ENCODE measurements around the gene ACOT11. TPM values are rescaled to one million over a fixed set of nuclear protein-coding genes. Genes with fewer than 3 reads are reported as not detected.

ACOT11 gene
- polyA plus RNA-seq, 1 donor from 2014 or later: not detected

- TF ChIP-seq, protein P1, sequence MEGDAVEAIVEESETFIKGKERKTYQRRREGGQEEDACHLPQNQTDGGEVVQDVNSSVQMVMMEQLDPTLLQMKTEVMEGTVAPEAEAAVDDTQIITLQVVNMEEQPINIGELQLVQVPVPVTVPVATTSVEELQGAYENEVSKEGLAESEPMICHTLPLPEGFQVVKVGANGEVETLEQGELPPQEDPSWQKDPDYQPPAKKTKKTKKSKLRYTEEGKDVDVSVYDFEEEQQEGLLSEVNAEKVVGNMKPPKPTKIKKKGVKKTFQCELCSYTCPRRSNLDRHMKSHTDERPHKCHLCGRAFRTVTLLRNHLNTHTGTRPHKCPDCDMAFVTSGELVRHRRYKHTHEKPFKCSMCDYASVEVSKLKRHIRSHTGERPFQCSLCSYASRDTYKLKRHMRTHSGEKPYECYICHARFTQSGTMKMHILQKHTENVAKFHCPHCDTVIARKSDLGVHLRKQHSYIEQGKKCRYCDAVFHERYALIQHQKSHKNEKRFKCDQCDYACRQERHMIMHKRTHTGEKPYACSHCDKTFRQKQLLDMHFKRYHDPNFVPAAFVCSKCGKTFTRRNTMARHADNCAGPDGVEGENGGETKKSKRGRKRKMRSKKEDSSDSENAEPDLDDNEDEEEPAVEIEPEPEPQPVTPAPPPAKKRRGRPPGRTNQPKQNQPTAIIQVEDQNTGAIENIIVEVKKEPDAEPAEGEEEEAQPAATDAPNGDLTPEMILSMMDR (IDR thresholded peaks at IDR 0.05; ENCODE audit: poor library complexity, severe bottlenecking): no peak
- TF ChIP-seq POLR2AphosphoS5 (IDR thresholded peaks at IDR 0.05) (no peak), EP300 (conservative IDR thresholded peaks at IDR 0.05; ENCODE audit: poor library complexity, severe bottlenecking) (no peak), SMC3 (conservative IDR thresholded peaks at IDR 0.05; ENCODE audit: poor library complexity) (no peak), TAF1 (IDR thresholded peaks at IDR 0.05; ENCODE audit: low read depth) (no peak), EZH2 (IDR thresholded peaks at IDR 0.05; ENCODE audit: borderline replicate concordance, insufficient read depth, low read length, poor library complexity, severe bottlenecking) (no peak), REST (IDR thresholded peaks at IDR 0.05; ENCODE audit: borderline replicate concordance) (no peak), MXI1 (conservative IDR thresholded peaks at IDR 0.05; ENCODE audit: poor library complexity, severe bottlenecking) (no peak), RAD21 (conservative IDR thresholded peaks at IDR 0.05) (no peak)
Measured at GRCh38 chr1:54564312-54565112, 16.5 kb downstream of the ACOT11 start.

GRCh38 chr1:54565113-54565501, 17.1 kb downstream of the ACOT11 start:
- TF ChIP-seq POLR2AphosphoS5 (IDR thresholded peaks at IDR 0.05) (no peak), MXI1 (conservative IDR thresholded peaks at IDR 0.05; ENCODE audit: poor library complexity, severe bottlenecking) (no peak), REST (IDR thresholded peaks at IDR 0.05; ENCODE audit: borderline replicate concordance) (no peak), TAF1 (IDR thresholded peaks at IDR 0.05; ENCODE audit: low read depth) (no peak), RAD21 (conservative IDR thresholded peaks at IDR 0.05) (no peak), EP300 (conservative IDR thresholded peaks at IDR 0.05; ENCODE audit: poor library complexity, severe bottlenecking) (no peak), SMC3 (conservative IDR thresholded peaks at IDR 0.05; ENCODE audit: poor library complexity) (no peak), EZH2 (IDR thresholded peaks at IDR 0.05; ENCODE audit: borderline replicate concordance, insufficient read depth, low read length, poor library complexity, severe bottlenecking) (no peak)
- TF ChIP-seq, protein P1 (IDR thresholded peaks at IDR 0.05; ENCODE audit: poor library complexity, severe bottlenecking): no peak
- Histone ChIP-seq H2AFZ (ENCODE audit: low read depth, low read length) (no peak overlapping the region), H3K79me2 (replicated peaks; ENCODE audit: insufficient read depth, low read length) (no peaks in the 10 kb centered on the region), H3K27me3 (ENCODE audit: insufficient read depth, low read depth, low read length) (no peaks in the 10 kb centered on the region), H3K9me2 (ENCODE audit: insufficient read depth, low read length) (no peaks in the 10 kb centered on the region), H3K36me3 (ENCODE audit: insufficient read depth, low read length) (no peaks in the 10 kb centered on the region), H3F3A (ENCODE audit: insufficient read depth, low read length, poor library complexity, severe bottlenecking) (no peaks in the 10 kb centered on the region), H3K9ac (ENCODE audit: low read length) (no peak overlapping the region), H3K9me3 (ENCODE audit: low read length) (no peaks in the 10 kb centered on the region), H3K27ac (ENCODE audit: low read length) (no peak overlapping the region), H4K20me1 (ENCODE audit: insufficient read depth) (no peaks in the 10 kb centered on the region), H3K4me2 (ENCODE audit: low read length) (no peak overlapping the region), H3K4me3 (ENCODE audit: low read length) (no peak overlapping the region)

More at GRCh38 chr1:54564312-54565112, 16.5 kb downstream of the ACOT11 start:
- Histone ChIP-seq H3F3A (ENCODE audit: insufficient read depth, low read length, poor library complexity, severe bottlenecking) (no peaks in the 10 kb centered on the region), H3K9me3 (ENCODE audit: low read length) (no peaks in the 10 kb centered on the region), H3K4me2 (ENCODE audit: low read length) (no peak overlapping the region), H4K20me1 (ENCODE audit: insufficient read depth) (no peaks in the 10 kb centered on the region), H3K27me3 (ENCODE audit: insufficient read depth, low read depth, low read length) (no peaks in the 10 kb centered on the region), H3K36me3 (ENCODE audit: insufficient read depth, low read length) (no peaks in the 10 kb centered on the region), H3K4me3 (ENCODE audit: low read length) (no peak overlapping the region), H3K27ac (ENCODE audit: low read length) (no peak overlapping the region), H3K9ac (ENCODE audit: low read length) (no peak overlapping the region), H3K79me2 (replicated peaks; ENCODE audit: insufficient read depth, low read length) (no peaks in the 10 kb centered on the region), H2AFZ (ENCODE audit: low read depth, low read length) (no peak overlapping the region), H3K9me2 (ENCODE audit: insufficient read depth, low read length) (no peaks in the 10 kb centered on the region)

Measured in neural cell (in vitro differentiated cells).